SK-N-SH treated with all-trans-retinoic acid at 6 μM for 48 hours (cell line): ENCODE data around the gene CAPN11.

ENCODE experiments used
- BACH2 ChIP-seq: fragments of 250-450 bp; sonication (Bioruptor Pico); IDR thresholded peaks from 2 replicates; pipeline ENCODE4 v1.9.0; 2021; ENCODE audit warnings: mild to moderate bottlenecking, borderline replicate concordance
- CSDC2 ChIP-seq: fragments of 250-450 bp; sonication (Bioruptor Pico); IDR thresholded peaks from 2 replicates; pipeline ENCODE4 v1.5.0; 2020; ENCODE audit warnings: mild to moderate bottlenecking, moderate library complexity
- ESRRG ChIP-seq: fragments of 250-450 bp; sonication (Bioruptor Pico); IDR thresholded peaks from 2 replicates; pipeline ENCODE4 v1.6.1; 2021; ENCODE audit warnings: mild to moderate bottlenecking
- ISL1 ChIP-seq: fragments of 250-450 bp; sonication (Bioruptor Pico); IDR thresholded peaks from 2 replicates; pipeline ENCODE4 v2.1.2; 2022; ENCODE audit warnings: mild to moderate bottlenecking, moderate library complexity
- OSR1 ChIP-seq: fragments of 250-450 bp; sonication (Bioruptor Pico); IDR thresholded peaks from 2 replicates; pipeline ENCODE4 v1.8.0; 2022; ENCODE audit warnings: moderate library complexity, mild to moderate bottlenecking, inconsistent platforms
- RARB ChIP-seq: fragments of 250-450 bp; sonication (Bioruptor Pico); IDR thresholded peaks from 2 replicates; pipeline ENCODE4 v1.8.0; 2021; ENCODE audit warnings: mild to moderate bottlenecking, moderate library complexity
- TCF4 ChIP-seq: fragments of 250-450 bp; sonication (Bioruptor Pico); IDR thresholded peaks from 2 replicates; pipeline ENCODE4 v1.8.0; 2021; ENCODE audit warnings: mild to moderate bottlenecking, moderate library complexity, borderline replicate concordance
- ZFP3 ChIP-seq: fragments of 250-450 bp; sonication (Bioruptor Pico); IDR thresholded peaks from 2 replicates; pipeline ENCODE4 v1.5.0; 2020; ENCODE audit warnings: mild to moderate bottlenecking, moderate library complexity
- ZFP30 ChIP-seq: fragments of 450-650 bp; formaldehyde crosslinking; IDR thresholded peaks from 2 replicates; pipeline ENCODE4 v1.5.0; 2022; ENCODE audit warnings: mild to moderate bottlenecking, moderate library complexity
- TF ChIP-seq, protein P1 (sequence below): fragments of 250-450 bp; sonication (Bioruptor Pico); IDR thresholded peaks from 2 replicates; pipeline ENCODE4 v1.5.1; 2021; ENCODE audit warnings: mild to moderate bottlenecking, moderate library complexity
- TF ChIP-seq, protein P2 (sequence below): fragments of 250-450 bp; sonication (Bioruptor Pico); IDR thresholded peaks from 2 replicates; pipeline ENCODE4 v1.5.0; 2020; ENCODE audit warnings: mild to moderate bottlenecking, moderate library complexity
- TF ChIP-seq, protein P3 (sequence below): fragments of 250-450 bp; sonication (Bioruptor Pico); IDR thresholded peaks from 2 replicates; pipeline ENCODE4 v1.8.0; 2020; ENCODE audit warnings: mild to moderate bottlenecking, moderate library complexity, borderline replicate concordance

DNA sequence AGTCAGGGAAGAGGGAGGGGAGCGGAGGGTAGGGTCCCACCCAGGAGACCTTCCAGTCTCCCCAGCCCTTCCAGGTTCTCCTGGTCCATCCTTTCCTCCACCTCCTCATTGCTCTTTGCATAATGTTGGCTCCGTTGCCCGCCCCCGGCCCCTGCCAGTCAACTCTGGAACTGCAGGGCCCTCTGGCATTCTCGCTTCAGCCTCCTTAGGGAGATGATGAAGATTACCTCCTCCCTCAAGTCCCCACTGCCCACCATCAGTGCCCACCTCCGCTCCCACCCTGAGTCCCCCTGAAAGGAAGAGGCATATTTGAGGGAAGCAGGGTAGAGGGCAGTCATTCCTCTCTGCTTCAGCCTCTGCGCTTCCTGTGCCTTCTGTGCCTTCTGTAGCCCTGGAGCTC, 22.7 kb upstream of the CAPN11 start:
- TF ChIP-seq ISL1 (CRISPR knock-in tag) (no peak), ZFP3 (CRISPR knock-in tag) (no peak), OSR1 (CRISPR knock-in tag) (no peak), BACH2 (CRISPR knock-in tag) (no peak), CSDC2 (CRISPR knock-in tag) (no peak), RARB (CRISPR knock-in tag) (no peak), ESRRG (no peak), TCF4 (no peak), ZFP30 (CRISPR knock-in tag) (no peak)
- TF ChIP-seq, protein P1, sequence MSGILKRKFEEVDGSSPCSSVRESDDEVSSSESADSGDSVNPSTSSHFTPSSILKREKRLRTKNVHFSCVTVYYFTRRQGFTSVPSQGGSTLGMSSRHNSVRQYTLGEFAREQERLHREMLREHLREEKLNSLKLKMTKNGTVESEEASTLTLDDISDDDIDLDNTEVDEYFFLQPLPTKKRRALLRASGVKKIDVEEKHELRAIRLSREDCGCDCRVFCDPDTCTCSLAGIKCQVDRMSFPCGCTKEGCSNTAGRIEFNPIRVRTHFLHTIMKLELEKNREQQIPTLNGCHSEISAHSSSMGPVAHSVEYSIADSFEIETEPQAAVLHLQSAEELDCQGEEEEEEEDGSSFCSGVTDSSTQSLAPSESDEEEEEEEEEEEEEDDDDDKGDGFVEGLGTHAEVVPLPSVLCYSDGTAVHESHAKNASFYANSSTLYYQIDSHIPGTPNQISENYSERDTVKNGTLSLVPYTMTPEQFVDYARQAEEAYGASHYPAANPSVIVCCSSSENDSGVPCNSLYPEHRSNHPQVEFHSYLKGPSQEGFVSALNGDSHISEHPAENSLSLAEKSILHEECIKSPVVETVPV (CRISPR knock-in tag) = no peak
- TF ChIP-seq, protein P2, sequence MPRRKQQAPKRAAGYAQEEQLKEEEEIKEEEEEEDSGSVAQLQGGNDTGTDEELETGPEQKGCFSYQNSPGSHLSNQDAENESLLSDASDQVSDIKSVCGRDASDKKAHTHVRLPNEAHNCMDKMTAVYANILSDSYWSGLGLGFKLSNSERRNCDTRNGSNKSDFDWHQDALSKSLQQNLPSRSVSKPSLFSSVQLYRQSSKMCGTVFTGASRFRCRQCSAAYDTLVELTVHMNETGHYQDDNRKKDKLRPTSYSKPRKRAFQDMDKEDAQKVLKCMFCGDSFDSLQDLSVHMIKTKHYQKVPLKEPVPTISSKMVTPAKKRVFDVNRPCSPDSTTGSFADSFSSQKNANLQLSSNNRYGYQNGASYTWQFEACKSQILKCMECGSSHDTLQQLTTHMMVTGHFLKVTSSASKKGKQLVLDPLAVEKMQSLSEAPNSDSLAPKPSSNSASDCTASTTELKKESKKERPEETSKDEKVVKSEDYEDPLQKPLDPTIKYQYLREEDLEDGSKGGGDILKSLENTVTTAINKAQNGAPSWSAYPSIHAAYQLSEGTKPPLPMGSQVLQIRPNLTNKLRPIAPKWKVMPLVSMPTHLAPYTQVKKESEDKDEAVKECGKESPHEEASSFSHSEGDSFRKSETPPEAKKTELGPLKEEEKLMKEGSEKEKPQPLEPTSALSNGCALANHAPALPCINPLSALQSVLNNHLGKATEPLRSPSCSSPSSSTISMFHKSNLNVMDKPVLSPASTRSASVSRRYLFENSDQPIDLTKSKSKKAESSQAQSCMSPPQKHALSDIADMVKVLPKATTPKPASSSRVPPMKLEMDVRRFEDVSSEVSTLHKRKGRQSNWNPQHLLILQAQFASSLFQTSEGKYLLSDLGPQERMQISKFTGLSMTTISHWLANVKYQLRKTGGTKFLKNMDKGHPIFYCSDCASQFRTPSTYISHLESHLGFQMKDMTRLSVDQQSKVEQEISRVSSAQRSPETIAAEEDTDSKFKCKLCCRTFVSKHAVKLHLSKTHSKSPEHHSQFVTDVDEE (CRISPR knock-in tag) = no peak
- TF ChIP-seq, protein P3, sequence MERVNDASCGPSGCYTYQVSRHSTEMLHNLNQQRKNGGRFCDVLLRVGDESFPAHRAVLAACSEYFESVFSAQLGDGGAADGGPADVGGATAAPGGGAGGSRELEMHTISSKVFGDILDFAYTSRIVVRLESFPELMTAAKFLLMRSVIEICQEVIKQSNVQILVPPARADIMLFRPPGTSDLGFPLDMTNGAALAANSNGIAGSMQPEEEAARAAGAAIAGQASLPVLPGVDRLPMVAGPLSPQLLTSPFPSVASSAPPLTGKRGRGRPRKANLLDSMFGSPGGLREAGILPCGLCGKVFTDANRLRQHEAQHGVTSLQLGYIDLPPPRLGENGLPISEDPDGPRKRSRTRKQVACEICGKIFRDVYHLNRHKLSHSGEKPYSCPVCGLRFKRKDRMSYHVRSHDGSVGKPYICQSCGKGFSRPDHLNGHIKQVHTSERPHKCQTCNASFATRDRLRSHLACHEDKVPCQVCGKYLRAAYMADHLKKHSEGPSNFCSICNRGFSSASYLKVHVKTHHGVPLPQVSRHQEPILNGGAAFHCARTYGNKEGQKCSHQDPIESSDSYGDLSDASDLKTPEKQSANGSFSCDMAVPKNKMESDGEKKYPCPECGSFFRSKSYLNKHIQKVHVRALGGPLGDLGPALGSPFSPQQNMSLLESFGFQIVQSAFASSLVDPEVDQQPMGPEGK (CRISPR knock-in tag) = no peak
